SIG-M5 treated with dmso at 0.1 percent for 504 hours (cell line): Measurements from ENCODE around the gene OR10AG1.

Experiments used
- DNase-seq: peaks from one replicate; lab custom pipeline; 2025; ENCODE audit not compliant: unreplicated experiment; lab: John Stamatoyannopoulos, UW

Gene OR10AG1

GRCh38 chr11:55969845-55970244, at the start of gene OR10AG1:
Gene OR10AG1, minus strand, starts transcription at chr11:55969945. Its CDS starts 38 bp downstream, at chr11:55969907.
- DNase-seq, result no peak

- no peak for DNase-seq
These were observed 44.1 kb upstream of the OR10AG1 start for GRCh38 chr11:56013805-56014204.

- DNase-seq, result no peak
These were observed 41.0 kb upstream of the OR10AG1 start for GRCh38 chr11:56010716-56011115.

- DNase-seq, result no peak
These were observed 24.8 kb upstream of the OR10AG1 start, which contains the start of gene OR5F1 for GRCh38 chr11:55994525-55994924. Gene OR5F1, minus strand, starts transcription at chr11:55994625. Its CDS starts 0 bp downstream, at chr11:55994625.

GRCh38 chr11:55970935-55971334, 1.2 kb upstream of the OR10AG1 start:
- no peak for DNase-seq

- no peak for DNase-seq
These were observed 1.8 kb downstream of the OR10AG1 start for GRCh38 chr11:55967914-55968313.

GRCh38 chr11:55966391-55966790, 3.4 kb downstream of the OR10AG1 start:
- DNase-seq, result no peak

- no peak for DNase-seq
These were observed 13.2 kb downstream of the OR10AG1 start for GRCh38 chr11:55956521-55956920.

- DNase-seq, result no peak
These were observed 20.4 kb downstream of the OR10AG1 start for GRCh38 chr11:55949330-55949729.

GRCh38 chr11:55942785-55943392, 26.9 kb downstream of the OR10AG1 start:
- peak; percentile 32 for DNase-seq

- DNase-seq, result no peak
These were observed 33.4 kb downstream of the OR10AG1 start, which contains the start of gene OR5I1 for GRCh38 chr11:55936300-55936699. Gene OR5I1, minus strand, starts transcription at chr11:55936400. Its CDS starts 0 bp downstream, at chr11:55936400.

GRCh38 chr11:55920537-55920936, 49.2 kb downstream of the OR10AG1 start:
- DNase-seq, result no peak
